ENCODE results near the gene TNFSF15. TPM values are rescaled to one million over a fixed set of nuclear protein-coding genes. Genes with fewer than 3 reads are reported as not detected.
"Not testable (repeated sequence)": the region's sequence is repeated elsewhere in the genome, so short reads cannot be mapped to it uniquely, and the experiment has no call there.

Gene TNFSF15
- total RNA-seq, 1 donor from 2014 or later, result 1.4 TPM

GRCh38 chr9:114743446-114743845 lies 62.4 kb downstream of the TNFSF15 start:
- H3K36me3 Mint-ChIP-seq (ENCODE audit: low read depth), result peaks cover 10% of the 10 kb centered on the region
- DNase-seq, result no peak
- H3K27ac Mint-ChIP-seq, result no peak overlapping the region
- no peaks in the 10 kb centered on the region for H3K27me3 Mint-ChIP-seq
- no peaks in the 10 kb centered on the region for H3K9me3 Mint-ChIP-seq
- H3K4me1 Mint-ChIP-seq, result peaks cover 36% of the 10 kb centered on the region
- H3K4me3 Mint-ChIP-seq, result no peak overlapping the region
- intact Hi-C loops (cut with micrococcal nuclease), result no loop called here

- Mint-ChIP-seq H3K27me3 (no peaks in the 10 kb centered on the region), H3K36me3 (ENCODE audit: low read depth) (peaks cover 9% of the 10 kb centered on the region), H3K4me3 (no peak overlapping the region), H3K9me3 (no peaks in the 10 kb centered on the region), H3K27ac (no peak overlapping the region), H3K4me1 (peaks cover 39% of the 10 kb centered on the region)
- DNase-seq, result no peak
- intact Hi-C loops (cut with micrococcal nuclease), result no loop called here
Measured at GRCh38 chr9:114742947-114743346, 62.9 kb downstream of the TNFSF15 start.

GRCh38 chr9:114741521-114741920 lies 64.3 kb downstream of the TNFSF15 start:
- H3K27ac Mint-ChIP-seq, result peak overlapping the region; percentile 34
- peaks cover 12% of the 10 kb centered on the region for H3K36me3 Mint-ChIP-seq (ENCODE audit: low read depth)
- H3K27me3 Mint-ChIP-seq; H3K4me3 Mint-ChIP-seq; intact Hi-C loops (cut with micrococcal nuclease); DNase-seq; H3K9me3 Mint-ChIP-seq: not testable (repeated sequence)
- peaks cover 51% of the 10 kb centered on the region for H3K4me1 Mint-ChIP-seq

GRCh38 chr9:114738581-114739316 lies 67.1 kb downstream of the TNFSF15 start:
- H3K27me3 Mint-ChIP-seq, result no peaks in the 10 kb centered on the region
- peaks cover 17% of the 10 kb centered on the region for H3K36me3 Mint-ChIP-seq (ENCODE audit: low read depth)
- H3K27ac Mint-ChIP-seq, result peak overlapping the region; percentile 93
- peaks cover 63% of the 10 kb centered on the region for H3K4me1 Mint-ChIP-seq
- intact Hi-C loops (cut with micrococcal nuclease), result loop anchor here (1.0 to 2.0 kb wide), 4 partner anchors 48 to 276 kb away; partner anchors contain the start of gene TNFSF15
- H3K9me3 Mint-ChIP-seq, result peaks cover 3% of the 10 kb centered on the region
- DNase-seq, result peak; percentile 91
- H3K4me3 Mint-ChIP-seq, result peak overlapping the region; percentile 33

- Mint-ChIP-seq H3K4me1 (peaks cover 63% of the 10 kb centered on the region), H3K36me3 (ENCODE audit: low read depth) (peaks cover 16% of the 10 kb centered on the region), H3K27ac (peak overlapping the region; percentile 93), H3K9me3 (peaks cover 3% of the 10 kb centered on the region), H3K4me3 (no peak overlapping the region), H3K27me3 (no peaks in the 10 kb centered on the region)
- DNase-seq, result no peak
- intact Hi-C loops (cut with micrococcal nuclease), result loop anchor here (1.0 to 2.0 kb wide), 6 partner anchors 19 to 170 kb away; partner anchors contain the start of genes TEX48 and TNFSF15
Measured at GRCh38 chr9:114737847-114738246, 68.0 kb downstream of the TNFSF15 start.

GRCh38 chr9:114737118-114737517 lies 68.7 kb downstream of the TNFSF15 start:
- peak overlapping the region; percentile 19 for H3K4me3 Mint-ChIP-seq
- no peaks in the 10 kb centered on the region for H3K27me3 Mint-ChIP-seq
- intact Hi-C loops (cut with micrococcal nuclease), result loop anchor here (1.0 kb wide), 3 partner anchors 18 to 55 kb away; partner anchors contain the start of gene TEX48
- peak overlapping the region; percentile 93 for H3K27ac Mint-ChIP-seq
- H3K9me3 Mint-ChIP-seq, result peaks cover 3% of the 10 kb centered on the region
- H3K4me1 Mint-ChIP-seq, result peaks cover 63% of the 10 kb centered on the region
- DNase-seq, result peak; percentile 67
- H3K36me3 Mint-ChIP-seq (ENCODE audit: low read depth), result peaks cover 16% of the 10 kb centered on the region

- peak overlapping the region; percentile 93 for H3K27ac Mint-ChIP-seq
- intact Hi-C loops (cut with micrococcal nuclease), result no loop called here
- H3K9me3 Mint-ChIP-seq, result peaks cover 9% of the 10 kb centered on the region
- no peak overlapping the region for H3K4me3 Mint-ChIP-seq
- H3K4me1 Mint-ChIP-seq, result peaks cover 64% of the 10 kb centered on the region
- H3K36me3 Mint-ChIP-seq (ENCODE audit: low read depth), result peaks cover 24% of the 10 kb centered on the region
- no peak for DNase-seq
- H3K27me3 Mint-ChIP-seq, result no peaks in the 10 kb centered on the region
Measured at GRCh38 chr9:114735704-114736103, 70.1 kb downstream of the TNFSF15 start.

GRCh38 chr9:114735139-114735538 lies 70.7 kb downstream of the TNFSF15 start:
- H3K27ac Mint-ChIP-seq; intact Hi-C loops (cut with micrococcal nuclease); DNase-seq; H3K9me3 Mint-ChIP-seq; H3K4me3 Mint-ChIP-seq; H3K27me3 Mint-ChIP-seq: not testable (repeated sequence)
- Mint-ChIP-seq H3K4me1 (peaks cover 59% of the 10 kb centered on the region), H3K36me3 (ENCODE audit: low read depth) (peaks cover 25% of the 10 kb centered on the region)

Other genes with a start within 250 kb of the TNFSF15 start
- 46.7 and 47.1 TPM in 2 replicates for gene ATP6V1G1, start 218.3 kb downstream of the TNFSF15 start, total RNA-seq
- 24.6 and 27.2 TPM in 2 replicates for gene TMEM268, start 194.7 kb downstream of the TNFSF15 start, total RNA-seq
- not detected in 2 replicates for gene TEX53, start 148.2 kb downstream of the TNFSF15 start, total RNA-seq
- gene TEX48, start 123.8 kb downstream of the TNFSF15 start, total RNA-seq, result 0.52 and 0.56 TPM in 2 replicates
- 148 and 150 TPM in 2 replicates for gene TNFSF8, start 124.6 kb upstream of the TNFSF15 start, total RNA-seq